HG03354 (cell line): Measurements from ENCODE around the gene FOXK1.

ENCODE experiments used
- ATAC-seq: cut with Tn5 transposase; IDR thresholded peaks from one replicate; pipeline ENCODE4 v1.9.1; 2021; ENCODE audit warnings: mild to moderate bottlenecking; ENCODE audit not compliant: unreplicated experiment, poor library complexity, severe bottlenecking

The FOXK1 gene

DNA sequence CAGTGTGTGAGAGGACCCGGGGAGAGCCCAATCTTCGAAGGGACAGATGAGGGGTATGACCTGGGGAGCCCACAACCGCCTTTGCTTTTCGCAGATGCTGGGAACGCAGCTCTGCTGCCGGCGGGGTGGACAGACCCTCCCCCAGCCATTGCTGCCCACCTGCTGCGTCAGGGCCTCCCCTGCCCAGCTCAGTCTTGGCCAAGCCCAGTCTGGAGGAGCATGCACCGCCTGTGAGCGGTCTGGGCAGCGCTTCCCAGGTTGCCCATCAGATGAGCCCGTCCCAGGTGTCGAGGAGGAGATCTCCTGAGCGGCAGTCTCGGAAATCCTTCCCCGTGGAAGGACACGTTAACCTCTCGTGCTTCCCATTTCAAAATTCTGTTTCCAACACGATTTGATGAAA lies 76.0 kb downstream of the FOXK1 start:
- ATAC-seq: no peak

DNA sequence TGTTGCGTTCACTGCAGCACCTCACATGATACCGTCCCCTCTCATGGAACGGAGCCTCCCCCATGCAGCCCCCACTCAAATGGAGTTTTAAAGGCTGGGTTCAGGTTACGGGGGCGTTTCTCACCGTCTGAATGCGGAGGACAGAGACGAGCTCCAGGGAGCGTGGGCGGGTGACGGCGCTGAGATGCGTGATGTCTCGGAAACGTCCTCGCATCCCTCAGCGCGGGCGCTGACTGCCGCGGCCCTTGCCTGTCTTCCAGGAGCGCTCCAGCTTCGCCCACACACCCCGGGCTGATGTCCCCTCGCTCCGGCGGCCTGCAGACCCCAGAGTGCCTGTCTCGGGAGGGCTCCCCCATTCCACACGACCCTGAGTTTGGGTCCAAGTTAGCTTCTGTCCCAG lies 76.7 kb downstream of the FOXK1 start:
- ATAC-seq: no peak

DNA sequence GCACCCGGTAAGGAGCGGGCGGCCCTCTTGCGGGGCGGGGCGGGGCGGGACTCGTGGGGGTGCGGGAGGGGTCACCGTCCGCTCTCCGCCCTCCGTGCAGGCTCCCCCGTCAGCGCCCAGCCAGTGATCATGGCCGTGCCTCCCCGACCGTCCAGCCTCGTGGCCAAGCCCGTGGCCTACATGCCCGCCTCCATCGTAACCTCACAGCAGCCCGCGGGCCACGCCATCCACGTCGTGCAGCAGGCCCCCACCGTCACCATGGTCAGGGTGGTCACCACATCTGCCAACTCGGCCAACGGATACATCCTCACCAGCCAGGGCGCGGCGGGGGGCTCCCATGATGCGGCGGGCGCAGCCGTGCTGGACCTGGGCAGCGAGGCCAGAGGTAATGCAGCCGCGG lies 77.1 kb downstream of the FOXK1 start:
- ATAC-seq: no peak

DNA sequence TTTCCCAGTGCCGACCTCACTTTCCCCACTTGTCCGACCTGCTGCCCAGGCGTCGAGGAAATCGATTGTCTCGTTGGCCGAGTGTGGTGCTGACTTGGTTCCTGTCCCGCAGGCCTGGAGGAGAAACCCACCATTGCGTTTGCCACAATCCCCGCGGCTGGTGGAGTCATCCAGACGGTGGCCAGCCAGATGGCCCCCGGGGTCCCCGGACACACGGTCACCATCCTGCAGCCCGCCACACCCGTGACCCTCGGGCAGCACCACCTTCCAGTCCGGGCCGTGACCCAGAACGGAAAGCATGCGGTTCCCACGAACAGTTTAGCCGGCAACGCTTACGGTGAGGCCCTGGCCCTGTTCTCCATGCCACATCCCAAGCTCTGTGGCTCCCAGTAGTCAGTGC lies 78.9 kb downstream of the FOXK1 start:
- ATAC-seq: no peak

DNA sequence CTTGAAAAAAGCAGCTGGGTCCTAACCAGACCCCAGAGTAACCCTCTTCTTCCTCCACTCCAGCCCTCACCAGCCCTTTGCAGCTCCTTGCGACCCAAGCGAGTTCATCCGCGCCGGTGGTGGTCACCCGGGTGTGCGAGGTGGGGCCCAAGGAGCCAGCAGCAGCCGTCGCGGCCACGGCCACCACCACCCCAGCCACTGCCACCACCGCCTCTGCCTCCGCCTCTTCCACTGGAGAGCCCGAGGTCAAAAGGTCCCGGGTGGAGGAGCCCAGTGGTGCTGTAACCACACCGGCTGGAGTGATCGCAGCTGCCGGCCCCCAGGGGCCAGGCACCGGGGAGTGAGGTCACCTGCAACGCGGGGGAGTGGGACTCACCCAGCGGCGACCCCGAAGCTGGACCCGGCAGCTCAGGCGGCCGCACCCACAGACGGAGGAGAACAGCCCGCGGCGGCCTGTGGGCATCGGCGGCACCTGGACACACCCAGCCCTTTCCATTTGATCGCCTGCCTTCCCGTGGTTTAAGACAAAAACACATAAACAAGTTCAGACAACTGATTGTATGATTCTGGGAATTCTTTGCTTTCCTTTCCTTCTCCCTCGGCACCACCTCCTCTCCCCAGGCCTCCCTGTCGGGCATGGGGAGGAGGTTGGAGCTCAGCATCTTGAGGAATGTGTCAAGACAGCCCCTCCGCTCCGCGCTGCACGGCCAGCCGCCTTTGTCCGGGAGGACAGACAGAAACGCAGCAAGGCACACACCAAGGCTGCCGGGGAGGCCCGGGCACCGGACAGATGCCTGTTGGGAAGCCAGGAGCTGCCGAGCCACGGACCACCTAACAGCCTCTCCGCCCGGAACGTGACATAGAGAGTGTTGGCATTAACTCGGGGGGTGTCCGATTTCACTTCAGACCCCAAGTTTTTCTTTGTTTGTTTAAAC lies 80.3 kb downstream of the FOXK1 start:
- ATAC-seq: no peak

DNA sequence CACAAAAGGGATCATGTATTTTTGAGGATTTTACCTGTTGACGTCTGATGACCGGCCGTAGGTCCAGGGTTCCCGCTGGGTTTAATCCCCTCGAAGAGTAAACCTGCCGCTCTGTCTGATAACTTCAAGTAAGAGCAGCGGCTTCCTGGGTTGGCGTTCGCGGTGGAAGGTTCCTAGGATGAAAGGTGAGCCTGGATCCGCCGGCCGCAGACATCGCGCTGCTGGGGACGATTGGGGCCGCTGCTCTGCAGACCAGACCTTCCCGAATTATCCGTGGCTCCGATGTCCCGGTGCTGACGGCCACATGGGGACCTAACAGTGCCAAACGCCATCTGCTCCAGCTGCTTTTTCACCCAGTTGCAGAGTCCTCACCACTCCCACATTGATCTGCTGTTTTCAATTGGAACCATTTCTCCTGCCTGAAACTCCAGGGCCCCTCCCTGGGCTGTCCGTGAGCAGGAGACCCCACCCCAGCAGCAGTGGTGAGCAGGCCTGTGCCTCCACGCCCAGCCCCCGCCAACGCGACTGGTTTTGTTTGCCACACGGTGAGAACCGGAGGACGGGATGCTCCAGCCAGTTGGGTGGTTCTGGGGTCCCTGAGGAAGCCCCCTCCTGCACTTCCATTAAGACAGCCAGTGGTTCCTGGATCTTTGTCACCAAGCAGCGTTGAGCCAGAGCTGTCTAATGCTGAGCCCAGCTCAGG lies 81.1 kb downstream of the FOXK1 start:
- no peak for ATAC-seq

DNA sequence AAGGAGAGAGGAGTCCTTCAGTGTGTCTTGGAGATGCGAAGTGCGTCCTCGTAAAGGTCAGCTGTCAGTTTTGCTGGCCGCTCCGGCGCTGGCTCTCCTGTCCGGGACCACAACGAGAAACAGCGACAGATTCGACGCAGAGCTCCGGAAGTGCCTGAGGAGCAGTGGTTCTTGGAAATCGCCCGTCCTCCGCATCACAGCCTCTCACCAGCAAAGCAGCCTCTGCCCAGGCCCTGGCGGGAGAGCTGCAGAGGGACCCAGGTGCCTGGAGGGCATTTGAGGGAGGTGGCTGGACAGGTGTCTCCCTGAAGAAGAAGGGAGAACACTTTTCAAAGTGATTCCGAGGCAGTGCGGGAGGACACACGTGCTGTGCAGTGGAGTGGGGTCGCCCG lies 81.7 kb downstream of the FOXK1 start:
- no peak for ATAC-seq

DNA sequence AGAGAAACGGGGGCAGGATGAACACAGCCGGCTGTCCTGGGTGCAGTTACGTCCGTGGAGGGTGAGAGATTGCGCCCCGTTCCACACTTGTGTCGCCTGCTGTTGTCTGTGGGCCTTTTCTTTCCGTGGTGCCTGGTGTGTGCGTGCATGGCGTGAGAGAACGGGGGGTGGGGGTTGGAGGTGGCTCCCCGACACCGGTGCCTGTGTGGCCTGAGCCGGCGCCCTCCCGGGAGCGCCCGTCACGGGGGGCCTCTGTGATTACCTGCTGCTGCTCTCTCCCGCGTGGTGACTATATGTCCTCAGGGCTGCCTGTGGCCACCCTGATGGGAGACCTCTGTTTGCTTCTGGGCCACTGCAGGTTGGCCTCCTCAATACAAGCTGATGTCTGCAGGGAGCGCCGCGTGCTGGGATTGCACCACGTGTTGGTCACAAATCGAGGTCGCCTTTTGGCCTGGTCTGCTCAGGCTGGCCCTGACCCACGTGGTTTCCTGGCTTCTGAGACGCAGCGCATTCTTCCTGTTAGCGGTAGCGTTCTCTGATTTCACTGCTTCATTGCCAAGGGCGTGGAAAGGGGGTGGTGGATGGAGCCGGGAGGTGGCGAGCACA lies 82.4 kb downstream of the FOXK1 start:
- ATAC-seq: no peak

DNA sequence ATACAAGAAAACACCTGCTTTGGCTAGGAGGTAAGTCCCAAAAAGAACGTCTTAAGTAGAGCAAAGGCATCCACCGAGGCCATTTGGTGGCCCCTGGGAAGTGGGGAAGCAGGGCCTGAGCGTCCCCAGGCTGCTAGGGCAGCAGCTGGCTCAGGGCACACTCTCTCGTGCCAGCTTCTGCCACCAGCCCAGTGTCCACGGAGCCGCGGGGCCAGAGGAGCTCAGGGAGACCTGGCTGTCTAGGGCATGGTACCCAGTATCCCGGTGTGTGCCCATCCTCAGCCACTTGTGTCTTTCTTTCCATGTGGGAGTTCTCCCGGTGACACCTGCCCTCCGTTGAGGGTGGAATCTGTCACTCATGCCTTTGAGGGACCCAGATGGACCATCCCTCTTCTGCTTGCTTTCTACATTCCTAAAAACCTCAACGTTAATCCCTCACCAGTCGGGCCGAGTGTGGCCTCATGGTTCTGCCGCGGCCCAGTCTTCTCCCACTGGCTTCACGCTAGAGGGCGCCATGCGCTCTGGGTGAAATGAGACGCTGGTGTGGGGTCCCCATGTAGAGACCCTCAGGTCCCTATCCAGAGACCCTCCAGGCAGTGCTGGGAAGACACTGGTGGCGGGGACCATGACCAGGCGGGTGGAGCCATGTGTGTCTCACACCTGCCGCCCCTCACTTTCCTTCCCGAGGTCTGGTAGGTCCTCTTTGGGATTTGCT lies 83.8 kb downstream of the FOXK1 start:
- ATAC-seq: no peak

DNA sequence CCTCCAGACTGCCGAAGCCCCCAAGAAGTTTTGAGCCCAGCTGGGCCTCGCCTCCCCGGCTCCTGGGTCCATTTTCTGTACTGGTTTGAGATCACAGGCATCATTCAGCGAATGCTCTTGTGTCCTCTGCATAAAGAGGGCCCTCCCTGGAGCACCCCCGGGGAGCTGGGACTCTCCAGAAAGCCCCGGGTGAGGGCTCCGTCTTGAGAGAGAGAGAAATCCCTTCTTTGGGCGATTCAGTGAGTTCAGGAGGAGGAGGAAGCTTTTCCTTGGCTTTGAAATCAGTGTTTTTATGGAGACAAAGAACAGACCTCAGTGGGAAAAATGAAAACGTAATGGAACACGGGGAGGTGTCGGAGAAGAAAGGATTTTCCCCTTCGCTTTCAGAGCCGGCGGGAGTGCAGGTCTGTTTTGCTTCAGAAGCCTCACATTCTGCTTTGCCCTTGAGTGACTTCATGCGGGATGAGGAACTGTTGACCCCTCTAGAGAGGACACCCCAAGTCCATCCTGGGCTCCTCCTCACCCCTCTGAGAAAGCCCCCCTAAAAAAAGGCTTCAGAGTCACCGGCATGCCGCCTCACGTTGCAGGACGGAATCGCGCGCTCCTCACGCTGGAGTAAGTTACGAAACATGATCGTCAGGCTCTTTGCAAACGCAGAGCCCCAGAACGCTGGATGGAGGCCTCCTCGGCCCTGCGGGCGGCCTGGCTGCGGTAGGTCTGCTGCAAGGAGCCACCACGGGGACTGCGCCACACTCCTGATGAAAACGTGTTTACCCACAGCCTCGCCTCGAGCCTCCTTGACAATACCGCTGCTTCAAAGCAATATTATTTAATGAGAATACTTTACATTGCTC lies 84.8 kb downstream of the FOXK1 start:
- no peak for ATAC-seq

DNA sequence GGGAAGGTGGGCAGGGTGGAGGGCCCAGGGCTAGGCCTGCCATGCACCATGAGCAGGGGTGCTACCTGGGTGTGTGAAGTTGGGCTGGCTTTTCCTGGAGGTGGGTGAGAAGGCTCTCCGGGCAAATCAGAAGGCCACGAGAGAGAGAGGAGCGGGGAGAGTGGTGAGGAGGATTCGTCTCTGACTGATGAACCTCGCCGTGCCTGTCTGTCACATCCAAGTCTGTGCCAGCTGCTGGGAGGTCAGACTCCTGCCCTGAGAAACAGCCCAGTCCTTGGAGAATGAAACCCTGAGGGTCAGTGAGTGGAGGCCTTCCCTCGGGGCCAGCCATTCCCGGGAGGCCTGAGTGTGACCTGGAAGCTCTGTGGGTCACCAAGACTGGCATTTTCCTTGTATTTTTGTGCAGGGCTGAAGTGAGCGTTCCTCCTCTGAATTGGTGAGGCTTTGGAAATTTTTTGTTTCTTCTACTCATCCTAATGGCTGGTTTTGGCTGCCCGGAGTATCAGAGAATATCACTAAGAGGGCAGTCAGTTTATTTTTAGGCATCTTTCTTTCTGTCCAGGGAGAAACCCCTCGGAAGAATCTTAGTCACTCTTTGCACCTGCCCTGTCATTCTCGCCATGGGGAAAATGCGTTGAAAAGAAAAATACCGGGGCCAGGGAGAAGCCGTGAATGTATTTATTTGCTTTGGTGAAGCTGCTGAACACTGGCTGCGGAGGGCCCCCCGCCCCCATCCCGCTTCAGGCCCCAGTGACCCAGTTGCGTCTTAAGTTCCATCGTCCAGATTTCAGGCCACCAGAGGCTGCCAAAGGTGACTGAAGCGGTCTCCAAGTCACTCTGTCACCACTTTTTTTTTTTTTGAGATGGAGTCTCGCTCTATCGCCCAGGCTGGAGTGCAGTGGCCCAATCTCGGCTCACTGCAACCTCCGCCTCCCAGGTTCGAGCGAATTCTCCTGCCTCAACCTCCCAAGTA lies 86.8 kb downstream of the FOXK1 start:
- no peak for ATAC-seq

DNA sequence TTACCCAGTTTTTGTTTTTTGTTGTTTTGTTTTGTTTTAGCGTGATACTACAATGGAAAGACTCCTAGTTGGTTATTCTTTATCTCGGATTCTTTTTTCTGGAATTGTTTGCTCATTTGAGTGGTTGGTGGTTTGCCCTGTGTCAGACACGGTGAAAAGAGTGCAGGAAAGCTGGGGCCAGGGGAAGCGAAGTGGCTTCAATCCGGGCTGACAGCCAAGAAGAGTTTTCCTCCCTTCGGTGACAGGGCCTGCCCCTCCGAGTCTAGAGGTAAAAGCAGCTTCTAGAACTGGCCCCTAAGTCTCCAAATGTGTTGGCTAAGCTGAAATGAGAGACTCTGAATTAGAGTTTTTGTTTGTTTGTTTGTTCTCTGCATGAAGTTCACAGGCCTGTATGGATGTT lies 87.7 kb downstream of the FOXK1 start:
- no peak for ATAC-seq

DNA sequence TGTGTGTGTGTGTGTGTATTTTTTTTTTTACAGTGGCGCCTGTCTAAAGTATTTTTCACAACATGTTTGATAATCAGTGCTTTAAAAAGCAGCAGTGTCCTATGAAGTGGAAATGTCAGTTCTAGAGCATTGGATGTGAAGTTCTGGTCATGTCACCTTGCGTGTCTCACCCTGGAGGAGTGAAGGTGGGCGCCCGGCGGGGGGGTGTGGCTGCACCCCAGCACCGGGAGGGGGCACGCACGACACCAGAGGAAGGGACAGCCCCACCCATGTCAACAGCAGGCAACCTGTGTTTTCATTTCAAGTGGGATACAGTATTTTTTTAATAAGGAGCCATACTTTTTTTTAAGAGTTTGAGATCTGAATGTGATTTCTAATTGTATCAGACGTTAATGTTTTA lies 88.8 kb downstream of the FOXK1 start:
- ATAC-seq: no peak

DNA sequence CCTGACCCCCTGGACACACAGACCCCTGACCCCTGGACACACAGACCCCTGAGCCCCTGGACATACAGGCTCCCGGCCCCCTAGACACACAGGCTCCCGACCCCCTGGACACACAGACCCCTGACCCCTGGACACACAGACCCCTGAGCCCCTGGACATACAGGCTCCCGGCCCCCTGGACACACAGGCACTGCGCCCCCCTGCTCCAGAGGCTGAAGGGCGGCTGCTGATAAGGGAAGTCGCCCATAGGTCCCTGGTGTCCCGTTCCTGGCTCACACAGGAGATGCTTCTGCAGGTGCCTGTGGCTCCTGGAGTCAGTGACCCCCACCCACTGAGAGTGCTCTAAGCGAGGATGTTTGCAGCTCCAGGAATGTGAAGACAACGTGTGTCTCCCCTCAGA lies 89.6 kb downstream of the FOXK1 start:
- ATAC-seq: no peak

DNA sequence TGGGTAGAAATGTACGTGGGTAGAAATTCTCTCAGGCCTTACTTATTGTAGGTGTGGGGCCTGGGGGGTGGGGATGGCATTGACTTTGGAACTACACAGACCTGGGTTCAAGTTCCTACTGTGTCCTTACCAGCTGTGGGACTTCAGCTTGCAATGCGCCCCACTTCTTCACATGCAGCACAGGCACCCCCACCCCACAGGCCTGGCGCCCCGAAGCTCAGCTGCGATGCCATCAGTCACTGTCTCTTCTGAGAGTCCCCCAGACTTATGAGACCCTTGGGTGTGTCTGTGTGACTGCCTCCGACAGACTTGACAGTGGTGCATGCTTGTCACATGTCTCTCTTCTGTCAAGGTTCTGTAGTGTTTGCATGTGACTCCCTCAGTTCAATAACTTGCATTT lies 90.2 kb downstream of the FOXK1 start:
- no peak for ATAC-seq

DNA sequence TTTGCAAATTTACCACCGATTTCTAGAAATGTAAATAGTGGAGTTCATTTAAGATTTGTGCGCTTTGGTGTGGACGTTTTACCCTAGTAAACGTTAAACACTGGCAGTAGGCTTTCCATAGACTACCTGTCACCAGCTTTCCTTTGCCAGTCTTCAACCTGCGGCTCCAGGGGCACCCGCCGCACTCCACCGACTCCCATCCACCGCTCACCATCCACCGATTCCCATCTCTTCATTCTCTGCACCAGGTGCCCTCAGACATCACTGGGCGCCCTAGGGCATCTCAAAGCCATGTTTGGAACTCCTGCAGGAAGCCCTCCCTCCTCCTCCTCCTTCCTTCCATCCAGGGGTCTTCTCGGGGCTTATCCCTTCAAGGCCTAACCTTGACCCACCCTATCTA lies 91.9 kb downstream of the FOXK1 start:
- no peak for ATAC-seq

DNA sequence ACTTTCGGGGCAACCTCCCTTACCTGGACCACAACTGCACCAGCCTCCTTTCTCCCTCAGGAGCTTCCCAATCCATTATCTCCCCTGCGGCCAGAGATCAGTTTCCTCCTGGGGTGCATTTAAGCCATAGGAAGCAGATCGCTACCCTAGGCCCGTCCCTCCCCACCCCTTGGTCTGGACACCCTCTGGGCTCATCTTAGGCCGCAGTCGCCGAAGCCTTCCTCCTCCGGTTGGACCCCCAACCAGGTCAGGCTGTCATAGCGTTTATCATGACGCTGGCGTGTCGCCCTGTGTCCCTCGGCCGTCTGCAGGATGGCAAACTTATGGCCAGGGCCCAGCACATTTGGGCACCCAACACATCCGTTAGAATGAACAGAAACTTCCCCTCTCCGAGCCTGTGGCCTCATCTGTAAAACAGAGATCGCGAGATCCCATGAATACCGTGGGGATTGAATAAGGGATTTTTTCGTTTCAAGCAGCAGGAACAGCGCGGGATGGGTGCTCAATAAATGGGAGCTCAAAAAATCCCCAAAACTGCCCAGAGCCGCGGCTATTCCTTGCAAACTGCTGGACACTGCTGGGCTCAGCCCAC lies 92.7 kb downstream of the FOXK1 start:
- peak; percentile 47 for ATAC-seq
